Measurements from ENCODE around the gene RARG.

The RARG gene

DNA sequence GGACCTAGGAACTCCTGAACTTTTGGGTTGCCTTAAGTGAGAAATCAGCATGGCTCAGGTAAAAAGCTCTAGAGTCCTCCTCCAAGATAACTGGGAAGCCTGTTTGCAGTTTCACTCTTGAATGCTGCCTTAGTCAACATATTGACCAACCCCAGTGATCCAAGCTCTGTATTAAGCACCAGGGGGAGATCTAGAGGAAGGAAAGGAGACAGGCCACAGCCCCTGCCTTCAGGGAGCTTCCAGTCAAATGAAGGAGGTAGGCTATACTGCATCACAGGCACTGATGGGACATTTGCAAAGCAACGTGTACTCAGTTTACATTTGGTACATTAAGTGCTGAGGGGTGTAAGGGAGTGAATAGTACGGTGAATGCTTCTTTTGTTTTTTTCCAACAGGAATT lies 50.1 kb downstream of the RARG start (continued):
- TF ChIP-seq, protein P1, sequence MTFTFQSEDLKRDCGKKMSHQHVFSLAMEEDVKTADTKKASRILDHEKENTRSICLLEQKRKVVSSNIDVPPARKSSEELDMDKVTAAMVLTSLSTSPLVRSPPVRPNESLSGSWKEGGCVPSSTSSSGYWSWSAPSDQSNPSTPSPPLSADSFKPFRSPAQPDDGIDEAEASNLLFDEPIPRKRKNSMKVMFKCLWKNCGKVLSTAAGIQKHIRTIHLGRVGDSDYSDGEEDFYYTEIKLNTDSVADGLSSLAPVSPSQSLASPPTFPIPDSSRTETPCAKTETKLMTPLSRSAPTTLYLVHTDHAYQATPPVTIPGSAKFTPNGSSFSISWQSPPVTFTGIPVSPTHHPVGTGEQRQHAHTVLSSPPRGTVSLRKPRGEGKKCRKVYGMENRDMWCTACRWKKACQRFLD (tag by site-specific recombination; IDR thresholded peaks at IDR 0.05): no peak
- TF ChIP-seq ZBTB20 (tag by site-specific recombination; IDR thresholded peaks at IDR 0.05): no peak
- TF ChIP-seq, protein P2, sequence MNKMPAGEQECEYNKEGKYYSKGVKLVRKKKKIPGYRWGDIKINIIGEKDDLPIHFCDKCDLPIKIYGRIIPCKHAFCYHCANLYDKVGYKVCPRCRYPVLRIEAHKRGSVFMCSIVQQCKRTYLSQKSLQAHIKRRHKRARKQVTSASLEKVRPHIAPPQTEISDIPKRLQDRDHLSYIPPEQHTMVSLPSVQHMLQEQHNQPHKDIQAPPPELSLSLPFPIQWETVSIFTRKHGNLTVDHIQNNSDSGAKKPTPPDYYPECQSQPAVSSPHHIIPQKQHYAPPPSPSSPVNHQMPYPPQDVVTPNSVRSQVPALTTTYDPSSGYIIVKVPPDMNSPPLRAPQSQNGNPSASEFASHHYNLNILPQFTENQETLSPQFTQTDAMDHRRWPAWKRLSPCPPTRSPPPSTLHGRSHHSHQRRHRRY (tag by site-specific recombination; IDR thresholded peaks at IDR 0.05): no peak
- TF ChIP-seq ZNF354C (tag by site-specific recombination; IDR thresholded peaks at IDR 0.05; ENCODE audit: borderline replicate concordance, low read depth): no peak
- TF ChIP-seq ZNF169 (tag by site-specific recombination; IDR thresholded peaks at IDR 0.05): no peak
- TF ChIP-seq, protein P3, sequence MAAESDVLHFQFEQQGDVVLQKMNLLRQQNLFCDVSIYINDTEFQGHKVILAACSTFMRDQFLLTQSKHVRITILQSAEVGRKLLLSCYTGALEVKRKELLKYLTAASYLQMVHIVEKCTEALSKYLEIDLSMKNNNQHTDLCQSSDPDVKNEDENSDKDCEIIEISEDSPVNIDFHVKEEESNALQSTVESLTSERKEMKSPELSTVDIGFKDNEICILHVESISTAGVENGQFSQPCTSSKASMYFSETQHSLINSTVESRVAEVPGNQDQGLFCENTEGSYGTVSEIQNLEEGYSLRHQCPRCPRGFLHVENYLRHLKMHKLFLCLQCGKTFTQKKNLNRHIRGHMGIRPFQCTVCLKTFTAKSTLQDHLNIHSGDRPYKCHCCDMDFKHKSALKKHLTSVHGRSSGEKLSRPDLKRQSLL (tag by site-specific recombination; IDR thresholded peaks at IDR 0.05): no peak
- no peak for TF ChIP-seq ZBTB48 (tag by site-specific recombination; IDR thresholded peaks at IDR 0.05)
- TF ChIP-seq ZNF239 (tag by site-specific recombination; IDR thresholded peaks at IDR 0.05): no peak
- TF ChIP-seq, protein P4, sequence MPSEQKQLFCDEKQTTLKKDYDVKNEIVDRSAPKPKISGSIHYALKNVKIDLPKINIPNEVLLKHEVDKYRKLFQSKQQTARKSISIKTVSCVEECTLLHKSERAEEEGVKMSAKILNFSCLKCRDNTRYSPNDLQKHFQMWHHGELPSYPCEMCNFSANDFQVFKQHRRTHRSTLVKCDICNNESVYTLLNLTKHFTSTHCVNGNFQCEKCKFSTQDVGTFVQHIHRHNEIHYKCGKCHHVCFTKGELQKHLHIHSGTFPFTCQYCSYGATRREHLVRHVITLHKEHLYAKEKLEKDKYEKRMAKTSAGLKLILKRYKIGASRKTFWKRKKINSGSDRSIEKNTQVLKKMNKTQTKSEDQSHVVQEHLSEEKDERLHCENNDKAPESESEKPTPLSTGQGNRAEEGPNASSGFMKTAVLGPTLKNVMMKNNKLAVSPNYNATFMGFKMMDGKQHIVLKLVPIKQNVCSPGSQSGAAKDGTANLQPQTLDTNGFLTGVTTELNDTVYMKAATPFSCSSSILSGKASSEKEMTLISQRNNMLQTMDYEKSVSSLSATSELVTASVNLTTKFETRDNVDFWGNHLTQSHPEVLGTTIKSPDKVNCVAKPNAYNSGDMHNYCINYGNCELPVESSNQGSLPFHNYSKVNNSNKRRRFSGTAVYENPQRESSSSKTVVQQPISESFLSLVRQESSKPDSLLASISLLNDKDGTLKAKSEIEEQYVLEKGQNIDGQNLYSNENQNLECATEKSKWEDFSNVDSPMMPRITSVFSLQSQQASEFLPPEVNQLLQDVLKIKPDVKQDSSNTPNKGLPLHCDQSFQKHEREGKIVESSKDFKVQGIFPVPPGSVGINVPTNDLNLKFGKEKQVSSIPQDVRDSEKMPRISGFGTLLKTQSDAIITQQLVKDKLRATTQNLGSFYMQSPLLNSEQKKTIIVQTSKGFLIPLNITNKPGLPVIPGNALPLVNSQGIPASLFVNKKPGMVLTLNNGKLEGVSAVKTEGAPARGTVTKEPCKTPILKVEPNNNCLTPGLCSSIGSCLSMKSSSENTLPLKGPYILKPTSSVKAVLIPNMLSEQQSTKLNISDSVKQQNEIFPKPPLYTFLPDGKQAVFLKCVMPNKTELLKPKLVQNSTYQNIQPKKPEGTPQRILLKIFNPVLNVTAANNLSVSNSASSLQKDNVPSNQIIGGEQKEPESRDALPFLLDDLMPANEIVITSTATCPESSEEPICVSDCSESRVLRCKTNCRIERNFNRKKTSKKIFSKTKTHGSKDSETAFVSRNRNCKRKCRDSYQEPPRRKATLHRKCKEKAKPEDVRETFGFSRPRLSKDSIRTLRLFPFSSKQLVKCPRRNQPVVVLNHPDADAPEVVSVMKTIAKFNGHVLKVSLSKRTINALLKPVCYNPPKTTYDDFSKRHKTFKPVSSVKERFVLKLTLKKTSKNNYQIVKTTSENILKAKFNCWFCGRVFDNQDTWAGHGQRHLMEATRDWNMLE (tag by site-specific recombination; conservative IDR thresholded peaks at IDR 0.05; ENCODE audit: low read depth): no peak
- no peak for TF ChIP-seq HOXD13 (CRISPR knock-in tag; IDR thresholded peaks at IDR 0.05; ENCODE audit: borderline replicate concordance)
- TF ChIP-seq ZNF423 (tag by site-specific recombination; IDR thresholded peaks at IDR 0.05): no peak
- no peak for TF ChIP-seq ZFP3 (tag by site-specific recombination; IDR thresholded peaks at IDR 0.05; ENCODE audit: low read depth)
- TF ChIP-seq GLI4 (tag by site-specific recombination; IDR thresholded peaks at IDR 0.05): no peak

DNA sequence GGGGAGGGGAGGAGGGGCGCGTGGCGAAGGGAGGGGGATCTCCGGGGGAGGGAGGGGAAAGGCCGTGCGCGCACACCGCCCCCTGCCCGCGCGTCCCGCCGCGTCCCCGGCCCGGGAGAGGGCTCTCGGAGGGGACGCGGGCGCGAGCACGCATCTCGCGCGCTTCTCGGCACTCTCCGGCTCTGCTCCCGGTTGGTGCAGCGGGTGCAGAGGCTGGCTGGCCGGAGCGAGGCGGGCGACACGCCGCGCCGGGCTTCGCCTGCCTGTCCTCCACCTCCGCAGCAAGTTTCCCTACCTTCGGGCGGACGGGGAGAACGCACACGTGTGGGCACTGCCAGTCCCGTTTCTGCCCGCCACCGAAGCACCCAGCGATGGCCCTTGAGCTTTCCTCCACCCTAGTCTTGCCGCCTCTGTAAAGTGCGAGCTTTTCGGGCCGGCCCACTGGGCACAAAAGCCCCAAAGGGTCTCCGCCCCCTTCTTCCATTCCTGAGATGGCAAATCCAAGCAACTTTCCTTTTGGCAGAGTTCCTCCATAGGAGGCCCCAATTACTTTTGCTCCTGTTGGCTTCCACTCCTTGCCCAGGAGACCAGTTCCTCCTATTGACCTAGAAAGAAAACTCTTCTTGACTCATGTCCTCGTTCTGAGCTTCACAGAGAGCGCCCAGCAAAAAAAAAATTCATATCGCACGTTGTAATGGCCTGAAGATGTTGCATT lies 50.9 kb downstream of the RARG start:
- ChIA-PET POLR2A (interaction anchor here (0.6 to 2.8 kb wide), 20 partner anchors 9 to 320 kb away, joined by 3 to 18 read pairs (median 4); partner anchors contain the start of genes AAAS, ESPL1, MYG1 and PFDN5), CTCF (interaction anchor here (0.7 to 5.1 kb wide), 8 partner anchors 8 to 140 kb away, joined by 3 to 46 read pairs (median 5); partner anchors contain the start of gene AAAS)
- Histone ChIP-seq H3K36me3 (ENCODE audit: control insufficient read depth in 2 of 2, insufficient read depth in 1 of 2, low read length in 2 of 2) (peaks cover 17 to 46% of the 10 kb centered on the region in 2 experiments), H3K4me3 (ENCODE audit: low read depth, low read length) (peak overlapping the region; percentile 80), H3K9me3 (ENCODE audit: control insufficient read depth, insufficient read depth, low read depth, low read length) (no peaks in the 10 kb centered on the region), H3K27ac (ENCODE audit: extremely low read depth, low read depth, low read length) (peak overlapping the region; percentile 80), H3K4me1 (ENCODE audit: control insufficient read depth, insufficient read depth, low read length) (peaks cover 14% of the 10 kb centered on the region; the same call in 1 of the 2 replicates)
- TF ChIP-seq ZFP69B (tag by site-specific recombination; IDR thresholded peaks at IDR 0.05) (no peak), ZFHX2 (tag by site-specific recombination; conservative IDR thresholded peaks at IDR 0.05) (peak; percentile 43), SP2 (tag by site-specific recombination; IDR thresholded peaks at IDR 0.05) (peak; percentile 18), ZNF561 (tag by site-specific recombination; IDR thresholded peaks at IDR 0.05; ENCODE audit: borderline replicate concordance) (peak; percentile 8; the same call in 1 of the 2 replicates), ZNF211 (tag by site-specific recombination; IDR thresholded peaks at IDR 0.05; ENCODE audit: low read depth) (no peak), ZNF404 (tag by site-specific recombination; IDR thresholded peaks at IDR 0.05) (no peak)
- TF ChIP-seq, protein P5, sequence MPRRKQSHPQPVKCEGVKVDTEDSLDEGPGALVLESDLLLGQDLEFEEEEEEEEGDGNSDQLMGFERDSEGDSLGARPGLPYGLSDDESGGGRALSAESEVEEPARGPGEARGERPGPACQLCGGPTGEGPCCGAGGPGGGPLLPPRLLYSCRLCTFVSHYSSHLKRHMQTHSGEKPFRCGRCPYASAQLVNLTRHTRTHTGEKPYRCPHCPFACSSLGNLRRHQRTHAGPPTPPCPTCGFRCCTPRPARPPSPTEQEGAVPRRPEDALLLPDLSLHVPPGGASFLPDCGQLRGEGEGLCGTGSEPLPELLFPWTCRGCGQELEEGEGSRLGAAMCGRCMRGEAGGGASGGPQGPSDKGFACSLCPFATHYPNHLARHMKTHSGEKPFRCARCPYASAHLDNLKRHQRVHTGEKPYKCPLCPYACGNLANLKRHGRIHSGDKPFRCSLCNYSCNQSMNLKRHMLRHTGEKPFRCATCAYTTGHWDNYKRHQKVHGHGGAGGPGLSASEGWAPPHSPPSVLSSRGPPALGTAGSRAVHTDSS (tag by site-specific recombination; IDR thresholded peaks at IDR 0.05): no peak
- TF ChIP-seq, protein P6, sequence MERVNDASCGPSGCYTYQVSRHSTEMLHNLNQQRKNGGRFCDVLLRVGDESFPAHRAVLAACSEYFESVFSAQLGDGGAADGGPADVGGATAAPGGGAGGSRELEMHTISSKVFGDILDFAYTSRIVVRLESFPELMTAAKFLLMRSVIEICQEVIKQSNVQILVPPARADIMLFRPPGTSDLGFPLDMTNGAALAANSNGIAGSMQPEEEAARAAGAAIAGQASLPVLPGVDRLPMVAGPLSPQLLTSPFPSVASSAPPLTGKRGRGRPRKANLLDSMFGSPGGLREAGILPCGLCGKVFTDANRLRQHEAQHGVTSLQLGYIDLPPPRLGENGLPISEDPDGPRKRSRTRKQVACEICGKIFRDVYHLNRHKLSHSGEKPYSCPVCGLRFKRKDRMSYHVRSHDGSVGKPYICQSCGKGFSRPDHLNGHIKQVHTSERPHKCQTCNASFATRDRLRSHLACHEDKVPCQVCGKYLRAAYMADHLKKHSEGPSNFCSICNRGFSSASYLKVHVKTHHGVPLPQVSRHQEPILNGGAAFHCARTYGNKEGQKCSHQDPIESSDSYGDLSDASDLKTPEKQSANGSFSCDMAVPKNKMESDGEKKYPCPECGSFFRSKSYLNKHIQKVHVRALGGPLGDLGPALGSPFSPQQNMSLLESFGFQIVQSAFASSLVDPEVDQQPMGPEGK (tag by site-specific recombination; IDR thresholded peaks at IDR 0.05): 0 out of 2 replicates have a peak, but pooled peaks have one; percentile 20

Measured in HEK293 (cell line).